A673 (cell line): ENCODE data around the gene SPINT1. TPM values are rescaled to one million over a fixed set of nuclear protein-coding genes. Genes with fewer than 3 reads are reported as not detected.

Experiments
- BruUV-seq: library from RNA; stranded (reverse); fragments of 400-500 nt; replicated peaks from 2 replicates; lab custom pipeline; 2021; lab: Mats Ljungman, UMichigan
- CTCF ChIA-PET: fragments of 300-600 bp; sonication (Branson Sonifier 250); formaldehyde crosslinking; loops from one replicate; lab custom pipeline; 2022; ENCODE audit warnings: antibody characterized with exemption; lab: Charles Lee
- POLR2A ChIA-PET: fragments of 300-600 bp; sonication (Branson Sonifier 250); formaldehyde crosslinking; loops from one replicate; lab custom pipeline; 2022; ENCODE audit warnings: antibody characterized with exemption; ENCODE audit not compliant: low non-redundant PET; lab: Charles Lee
- DNase-seq: peaks from one replicate; pipeline ENCODE4 v3.0.0-alpha.2; 2015; ENCODE audit warnings: low spot score
- H3K27ac ChIP-seq: fragments of 200-600 bp; sonication (generic); 2 replicates; pipeline ENCODE4 v1.5.1; 2016; ENCODE audit warnings: mixed run types, low read depth, mild to moderate bottlenecking, mixed read lengths, antibody characterized with exemption, low read length; ENCODE audit not compliant: poor library complexity, severe bottlenecking
- H3K27me3 ChIP-seq: fragments of 200-600 bp; sonication (generic); replicated peaks from 2 replicates; pipeline ENCODE4 v1.6.1; 2017; ENCODE audit warnings: mixed run types, low read depth, mild to moderate bottlenecking, mixed read lengths, antibody characterized with exemption, low read length; ENCODE audit not compliant: insufficient read depth, poor library complexity
- H3K36me3 ChIP-seq: fragments of 200-600 bp; sonication (generic); 2 replicates; pipeline ENCODE4 v1.6.1; 2016; ENCODE audit warnings: mixed run types, mild to moderate bottlenecking, mixed read lengths, antibody characterized with exemption, low read length; ENCODE audit not compliant: insufficient read depth, poor library complexity, severe bottlenecking
- H3K4me1 ChIP-seq: fragments of 200-600 bp; sonication (generic); 2 replicates; pipeline ENCODE4 v1.6.1; 2017; ENCODE audit warnings: mixed run types, mild to moderate bottlenecking, mixed read lengths, antibody characterized with exemption, low read length; ENCODE audit not compliant: insufficient read depth, poor library complexity, severe bottlenecking
- H3K4me3 ChIP-seq: fragments of 200-600 bp; sonication (generic); 2 replicates; pipeline ENCODE4 v1.5.1; 2016; ENCODE audit warnings: low read depth, mixed run types, mild to moderate bottlenecking, mixed read lengths, low read length; ENCODE audit not compliant: poor library complexity, severe bottlenecking
- H3K9me3 ChIP-seq: fragments of 200-600 bp; sonication (generic); 2 replicates; pipeline ENCODE4 v1.6.1; 2016; ENCODE audit warnings: mixed run types, low read depth, mild to moderate bottlenecking, mixed read lengths, antibody characterized with exemption, low read length; ENCODE audit not compliant: poor library complexity, severe bottlenecking
- CTCF ChIP-seq: fragments of 300-800, 200-600 bp; sonication (generic); conservative IDR thresholded peaks from 2 replicates; pipeline ENCODE4 v1.5.1; 2017; ENCODE audit warnings: low read depth, mild to moderate bottlenecking, antibody characterized with exemption, low read length, moderate library complexity, mixed read lengths
- EZH2 ChIP-seq: fragments of 200-600 bp; sonication (generic); IDR thresholded peaks from 2 replicates; pipeline ENCODE4 v1.6.1; 2017; ENCODE audit warnings: borderline replicate concordance, low read depth, mild to moderate bottlenecking, mixed read lengths, antibody characterized with exemption, low read length; ENCODE audit not compliant: poor library complexity, severe bottlenecking
- intact Hi-C: fragments of 100-400 bp; cut with micrococcal nuclease; formaldehyde crosslinking; loops from one replicate; pipeline ENCODE4 v1.10.0; 2022; ENCODE audit not compliant: unreplicated experiment
- total RNA-seq: library from RNA; stranded (reverse); gene quantifications from 2 replicates; pipeline ENCODE4 v1.2.3, GENCODE V29; 2021

SPINT1 gene
- total RNA-seq, 1 experiment from 2014 or later, result 1.9 TPM

DNA sequence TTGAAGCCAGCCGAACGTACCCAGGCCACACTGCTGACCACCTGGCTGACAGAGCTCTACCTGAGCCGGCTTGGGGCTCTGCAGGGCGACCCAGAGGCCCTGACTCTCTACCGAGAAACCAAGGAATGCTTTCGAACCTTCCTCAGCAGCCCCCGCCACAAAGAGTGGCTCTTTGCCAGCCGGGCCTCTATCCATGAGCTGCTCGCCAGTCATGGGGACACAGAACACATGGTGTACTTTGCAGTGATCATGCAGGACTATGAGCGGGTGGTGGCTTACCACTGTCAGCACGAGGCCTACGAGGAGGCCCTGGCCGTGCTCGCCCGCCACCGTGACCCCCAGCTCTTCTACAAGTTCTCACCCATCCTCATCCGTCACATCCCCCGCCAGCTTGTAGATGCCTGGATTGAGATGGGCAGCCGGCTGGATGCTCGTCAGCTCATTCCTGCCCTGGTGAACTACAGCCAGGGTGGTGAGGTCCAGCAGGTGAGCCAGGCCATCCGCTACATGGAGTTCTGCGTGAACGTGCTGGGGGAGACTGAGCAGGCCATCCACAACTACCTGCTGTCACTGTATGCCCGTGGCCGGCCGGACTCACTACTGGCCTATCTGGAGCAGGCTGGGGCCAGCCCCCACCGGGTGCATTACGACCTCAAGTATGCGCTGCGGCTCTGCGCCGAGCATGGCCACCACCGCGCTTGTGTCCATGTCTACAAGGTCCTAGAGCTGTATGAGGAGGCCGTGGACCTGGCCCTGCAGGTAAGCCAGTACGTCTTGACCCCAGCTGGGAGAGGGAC, 56.6 kb downstream of the SPINT1 start:
- intact Hi-C loops, result no loop called here
- POLR2A ChIA-PET, result no interaction called here
- TF ChIP-seq CTCF (no peak), EZH2 (no peak)
- no peaks in the 10 kb centered on the region for H3K9me3 ChIP-seq
- no peak overlapping the region for H3K27ac ChIP-seq
- no peak for DNase-seq
- H3K4me3 ChIP-seq, result no peak overlapping the region
- H3K27me3 ChIP-seq, result no peaks in the 10 kb centered on the region
- CTCF ChIA-PET, result no interaction called here
- BruUV-seq, result no TSS peak
- peaks cover 28% of the 10 kb centered on the region for H3K36me3 ChIP-seq
- H3K4me1 ChIP-seq, result peaks cover 1% of the 10 kb centered on the region

DNA sequence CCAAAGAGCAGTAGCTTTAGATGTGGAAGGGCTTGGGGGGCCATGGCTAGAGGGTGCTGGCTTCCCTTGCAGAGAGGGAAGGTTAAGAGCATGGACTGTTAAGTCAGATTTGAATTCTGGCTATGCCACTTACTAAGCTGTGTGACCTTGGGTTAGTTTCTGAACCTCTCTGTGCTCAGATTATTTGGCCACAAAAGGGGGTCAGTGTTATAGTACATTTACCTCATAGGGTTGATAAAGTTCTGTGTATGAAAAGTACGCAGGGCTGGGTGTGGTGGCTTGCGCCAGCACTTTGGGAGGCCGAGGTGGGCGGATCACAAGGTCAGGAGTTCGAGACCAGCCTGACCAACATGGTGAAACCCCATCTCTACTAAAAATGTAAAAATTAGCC, 57.2 kb downstream of the SPINT1 start:
- ChIA-PET POLR2A (no interaction called here), CTCF (no interaction called here)
- Histone ChIP-seq H3K27ac (no peak overlapping the region), H3K4me3 (no peak overlapping the region), H3K4me1 (peaks cover 2% of the 10 kb centered on the region), H3K36me3 (peaks cover 28% of the 10 kb centered on the region), H3K9me3 (no peaks in the 10 kb centered on the region), H3K27me3 (no peaks in the 10 kb centered on the region)
- TF ChIP-seq EZH2 (no peak), CTCF (no peak)
- no peak for DNase-seq
- no TSS peak for BruUV-seq
- intact Hi-C loops, result no loop called here

GRCh38 chr15:40902605-40903561, 59.0 kb downstream of the SPINT1 start:
- BruUV-seq, result no TSS peak

More at GRCh38 chr15:40902605-40903561, 59.0 kb downstream of the SPINT1 start:
- no peaks in the 10 kb centered on the region for H3K9me3 ChIP-seq
- intact Hi-C loops, result no loop called here
- H3K27ac ChIP-seq, result no peak overlapping the region
- H3K4me3 ChIP-seq, result no peak overlapping the region
- peaks cover 25% of the 10 kb centered on the region for H3K36me3 ChIP-seq
- CTCF ChIA-PET, result interaction anchor here (0.6 to 2.9 kb wide), 7 partner anchors 8 to 686 kb away, joined by 3 to 12 read pairs (median 7); partner anchors contain the start of gene VPS18
- no peak for DNase-seq
- peaks cover 16% of the 10 kb centered on the region for H3K4me1 ChIP-seq
- no peaks in the 10 kb centered on the region for H3K27me3 ChIP-seq
- POLR2A ChIA-PET, result no interaction called here
- no peak for TF ChIP-seq EZH2
